ENCODE results near the gene FBXW11.

FBXW11 gene

GRCh38 chr5:171874234-171874633 is 132.2 kb downstream of the FBXW11 start:
- TF ChIP-seq CTCF (IDR thresholded peaks at IDR 0.05), result no peak

GRCh38 chr5:171872666-171873065 is 133.8 kb downstream of the FBXW11 start:
- no peak for TF ChIP-seq CTCF (IDR thresholded peaks at IDR 0.05)

- TF ChIP-seq CTCF (IDR thresholded peaks at IDR 0.05), result no peak
These were observed 134.7 kb downstream of the FBXW11 start for GRCh38 chr5:171871711-171872110.

GRCh38 chr5:171869956-171870355 is 136.5 kb downstream of the FBXW11 start:
- TF ChIP-seq CTCF (IDR thresholded peaks at IDR 0.05), result no peak

- no peak for TF ChIP-seq CTCF (IDR thresholded peaks at IDR 0.05)
These were observed 138.2 kb downstream of the FBXW11 start for GRCh38 chr5:171868236-171868635.

- TF ChIP-seq CTCF (IDR thresholded peaks at IDR 0.05), result no peak
These were observed 138.7 kb downstream of the FBXW11 start for GRCh38 chr5:171867786-171868185.

- no peak for TF ChIP-seq CTCF (IDR thresholded peaks at IDR 0.05)
These were observed 141.0 kb downstream of the FBXW11 start for GRCh38 chr5:171865471-171865870.

- TF ChIP-seq CTCF (IDR thresholded peaks at IDR 0.05), result no peak
These were observed 142.5 kb downstream of the FBXW11 start for GRCh38 chr5:171863935-171864334.

Measured in LNCAP (cell line).